NK-92 treated with Interleukin-12 subunit alpha and Interleukin-12 subunit beta, amount 100 ng/mL, for 24 hours (cell line): Measurements from ENCODE around the gene ANKRD11.
"Not testable (repeated sequence)": the region's sequence is repeated elsewhere in the genome, so short reads cannot be mapped to it uniquely, and the experiment has no call there.

Source experiments
- DNase-seq: peaks from one replicate; lab custom pipeline; 2025; lab: John Stamatoyannopoulos, UW

Gene ANKRD11

GRCh38 chr16:89344846-89345611 lies 145.3 kb downstream of the ANKRD11 start:
- DNase-seq = no peak

GRCh38 chr16:89344458-89344834 lies 145.9 kb downstream of the ANKRD11 start:
- DNase-seq = no peak

- DNase-seq = no peak
Observed at GRCh38 chr16:89343501-89344457, 146.6 kb downstream of the ANKRD11 start.

GRCh38 chr16:89341697-89342694 lies 148.4 kb downstream of the ANKRD11 start:
- DNase-seq = no peak

- DNase-seq = no peak
Observed at GRCh38 chr16:89341279-89341678, 149.1 kb downstream of the ANKRD11 start.

- DNase-seq = no peak
Observed at GRCh38 chr16:89338863-89339262, 151.5 kb downstream of the ANKRD11 start.

- no peak for DNase-seq
Observed at GRCh38 chr16:89337965-89338364, 152.4 kb downstream of the ANKRD11 start.

- DNase-seq = no peak
Observed at GRCh38 chr16:89335803-89336485, 154.4 kb downstream of the ANKRD11 start.

- DNase-seq = no peak
Observed at GRCh38 chr16:89334988-89335802, 155.2 kb downstream of the ANKRD11 start.

GRCh38 chr16:89334461-89334860 lies 155.9 kb downstream of the ANKRD11 start:
- no peak for DNase-seq

- no peak for DNase-seq
Observed at GRCh38 chr16:89334050-89334449, 156.3 kb downstream of the ANKRD11 start.

GRCh38 chr16:89333401-89334001 lies 156.9 kb downstream of the ANKRD11 start:
- DNase-seq = not testable (repeated sequence)

GRCh38 chr16:89332902-89333245 lies 157.5 kb downstream of the ANKRD11 start:
- no peak for DNase-seq

- DNase-seq = no peak
Observed at GRCh38 chr16:89332243-89332901, 158.0 kb downstream of the ANKRD11 start.

GRCh38 chr16:89331371-89332109 lies 158.8 kb downstream of the ANKRD11 start:
- DNase-seq = no peak

GRCh38 chr16:89330177-89330856 lies 160.0 kb downstream of the ANKRD11 start:
- no peak for DNase-seq

- DNase-seq = not testable (repeated sequence)
Observed at GRCh38 chr16:89329830-89330176, 160.6 kb downstream of the ANKRD11 start.
